ENCODE measurements around the gene HTR7. TPM values are rescaled to one million over a fixed set of nuclear protein-coding genes. Genes with fewer than 3 reads are reported as not detected.

The HTR7 gene
- total RNA-seq, 1 experiment from 2014 or later = 0.33 TPM

DNA sequence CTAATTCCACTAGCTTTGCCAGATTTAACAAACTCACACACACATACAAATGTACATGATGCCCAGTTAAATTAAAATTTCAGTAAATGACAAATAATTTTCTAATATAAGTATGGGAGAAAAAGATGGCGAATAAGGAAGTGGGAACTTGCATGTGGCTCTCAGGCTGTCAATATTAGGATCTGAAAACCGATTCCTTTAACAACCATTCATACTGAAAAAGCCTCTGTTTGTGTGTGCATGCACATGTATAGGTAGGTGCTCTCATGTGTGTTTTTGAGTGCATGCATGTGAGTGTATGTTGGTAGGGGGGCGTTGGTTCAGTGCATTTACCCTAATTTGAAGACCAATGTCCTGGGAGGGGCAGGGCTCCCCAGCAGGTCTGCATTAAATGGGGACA is 125.3 kb downstream of the HTR7 start:
- Histone ChIP-seq H3K36me3 (ENCODE audit: control insufficient read depth, insufficient read depth, low read length) (no peaks in the 10 kb centered on the region), H3K4me1 (ENCODE audit: control insufficient read depth, insufficient read depth, low read length) (no peaks in the 10 kb centered on the region), H3K27ac (ENCODE audit: low read length) (no peak overlapping the region), H3K9me3 (ENCODE audit: control insufficient read depth, insufficient read depth, low read depth, low read length) (no peaks in the 10 kb centered on the region), H3K4me3 (ENCODE audit: low read depth in 2 of 2, low read length in 2 of 2) (no peak overlapping the region), H3K27me3 (ENCODE audit: control insufficient read depth, insufficient read depth, low read length) (no peaks in the 10 kb centered on the region)
- DNase-seq (ENCODE audit: low read depth, low spot score) (no peak), ATAC-seq (no peak)
- intact Hi-C loops (cut with micrococcal nuclease; ENCODE audit: unreplicated experiment) = no loop called here
- POLR2A ChIA-PET = no interaction called here
- CTCF ChIA-PET = no interaction called here
- in situ Hi-C loops (cut with HindIII; ENCODE audit: low pct_unique_long_range_greater_than_20kb, low sequenced_read_pairs) = no loop called here
- TF ChIP-seq, protein P1, sequence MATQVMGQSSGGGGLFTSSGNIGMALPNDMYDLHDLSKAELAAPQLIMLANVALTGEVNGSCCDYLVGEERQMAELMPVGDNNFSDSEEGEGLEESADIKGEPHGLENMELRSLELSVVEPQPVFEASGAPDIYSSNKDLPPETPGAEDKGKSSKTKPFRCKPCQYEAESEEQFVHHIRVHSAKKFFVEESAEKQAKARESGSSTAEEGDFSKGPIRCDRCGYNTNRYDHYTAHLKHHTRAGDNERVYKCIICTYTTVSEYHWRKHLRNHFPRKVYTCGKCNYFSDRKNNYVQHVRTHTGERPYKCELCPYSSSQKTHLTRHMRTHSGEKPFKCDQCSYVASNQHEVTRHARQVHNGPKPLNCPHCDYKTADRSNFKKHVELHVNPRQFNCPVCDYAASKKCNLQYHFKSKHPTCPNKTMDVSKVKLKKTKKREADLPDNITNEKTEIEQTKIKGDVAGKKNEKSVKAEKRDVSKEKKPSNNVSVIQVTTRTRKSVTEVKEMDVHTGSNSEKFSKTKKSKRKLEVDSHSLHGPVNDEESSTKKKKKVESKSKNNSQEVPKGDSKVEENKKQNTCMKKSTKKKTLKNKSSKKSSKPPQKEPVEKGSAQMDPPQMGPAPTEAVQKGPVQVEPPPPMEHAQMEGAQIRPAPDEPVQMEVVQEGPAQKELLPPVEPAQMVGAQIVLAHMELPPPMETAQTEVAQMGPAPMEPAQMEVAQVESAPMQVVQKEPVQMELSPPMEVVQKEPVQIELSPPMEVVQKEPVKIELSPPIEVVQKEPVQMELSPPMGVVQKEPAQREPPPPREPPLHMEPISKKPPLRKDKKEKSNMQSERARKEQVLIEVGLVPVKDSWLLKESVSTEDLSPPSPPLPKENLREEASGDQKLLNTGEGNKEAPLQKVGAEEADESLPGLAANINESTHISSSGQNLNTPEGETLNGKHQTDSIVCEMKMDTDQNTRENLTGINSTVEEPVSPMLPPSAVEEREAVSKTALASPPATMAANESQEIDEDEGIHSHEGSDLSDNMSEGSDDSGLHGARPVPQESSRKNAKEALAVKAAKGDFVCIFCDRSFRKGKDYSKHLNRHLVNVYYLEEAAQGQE (IDR thresholded peaks at IDR 0.05; ENCODE audit: insufficient read depth in 1 of 2, low read depth in 2 of 2, low read length in 1 of 2) = no peak
- no peak for TF ChIP-seq POLR2AphosphoS5 (IDR thresholded peaks at IDR 0.05; ENCODE audit: low read depth, low read length)
- TF ChIP-seq TCF7L2 (IDR thresholded peaks at IDR 0.05; ENCODE audit: low read depth, low read length) = no peak
- TF ChIP-seq SIN3A (IDR thresholded peaks at IDR 0.05; ENCODE audit: borderline replicate concordance, insufficient read depth, low read depth, low read length) = no peak
- no TSS peak for BruUV-seq (replicated peaks)

DNA sequence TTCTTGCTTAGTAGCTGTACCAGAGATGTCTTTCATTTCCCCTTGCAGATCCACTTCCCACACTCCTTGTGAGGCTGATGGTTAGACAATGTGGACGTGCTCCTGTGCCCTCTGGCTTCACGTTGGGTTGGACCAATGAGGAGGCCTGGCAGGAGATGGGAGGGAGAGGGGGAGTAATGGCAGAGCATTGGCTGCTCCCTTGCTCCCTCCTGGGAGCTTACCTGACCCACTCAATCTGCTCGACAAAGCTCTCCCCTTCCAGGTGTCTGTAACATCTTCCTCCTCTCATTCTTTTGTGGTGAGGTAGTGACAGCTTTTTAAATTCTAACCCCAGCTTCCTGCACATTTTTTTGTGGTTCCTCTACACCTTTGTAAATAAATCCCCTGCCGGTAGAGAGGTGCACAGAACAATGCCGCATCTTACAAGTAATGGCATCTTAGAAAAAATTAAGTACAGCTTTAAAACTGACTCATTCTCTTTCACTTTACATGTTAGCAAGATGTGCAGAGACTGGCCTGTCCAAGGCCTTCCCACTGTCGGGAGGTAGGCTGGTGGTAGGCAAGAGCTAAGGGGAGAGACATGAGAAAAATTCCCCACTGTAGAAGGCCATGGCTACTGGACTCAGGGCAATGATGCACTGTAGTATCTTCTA is 134.3 kb downstream of the HTR7 start:
- no TSS peak for BruUV-seq (replicated peaks)
- POLR2A ChIA-PET = no interaction called here
- DNase-seq (ENCODE audit: low read depth, low spot score) = no peak

More for the DNA sequence above, 134.3 kb downstream of the HTR7 start:
- in situ Hi-C loops (cut with HindIII; ENCODE audit: low pct_unique_long_range_greater_than_20kb, low sequenced_read_pairs) = no loop called here
- CTCF ChIA-PET = no interaction called here
- no peaks in the 10 kb centered on the region for H3K4me1 ChIP-seq (ENCODE audit: control insufficient read depth, insufficient read depth, low read length)
- intact Hi-C loops (cut with micrococcal nuclease; ENCODE audit: unreplicated experiment) = no loop called here
- no peak overlapping the region for H3K4me3 ChIP-seq (ENCODE audit: low read depth in 2 of 2, low read length in 2 of 2)
- no peak for ATAC-seq
- no peaks in the 10 kb centered on the region for H3K9me3 ChIP-seq (ENCODE audit: control insufficient read depth, insufficient read depth, low read depth, low read length)
- no peak overlapping the region for H3K27ac ChIP-seq (ENCODE audit: low read length)
- TF ChIP-seq, protein P2, sequence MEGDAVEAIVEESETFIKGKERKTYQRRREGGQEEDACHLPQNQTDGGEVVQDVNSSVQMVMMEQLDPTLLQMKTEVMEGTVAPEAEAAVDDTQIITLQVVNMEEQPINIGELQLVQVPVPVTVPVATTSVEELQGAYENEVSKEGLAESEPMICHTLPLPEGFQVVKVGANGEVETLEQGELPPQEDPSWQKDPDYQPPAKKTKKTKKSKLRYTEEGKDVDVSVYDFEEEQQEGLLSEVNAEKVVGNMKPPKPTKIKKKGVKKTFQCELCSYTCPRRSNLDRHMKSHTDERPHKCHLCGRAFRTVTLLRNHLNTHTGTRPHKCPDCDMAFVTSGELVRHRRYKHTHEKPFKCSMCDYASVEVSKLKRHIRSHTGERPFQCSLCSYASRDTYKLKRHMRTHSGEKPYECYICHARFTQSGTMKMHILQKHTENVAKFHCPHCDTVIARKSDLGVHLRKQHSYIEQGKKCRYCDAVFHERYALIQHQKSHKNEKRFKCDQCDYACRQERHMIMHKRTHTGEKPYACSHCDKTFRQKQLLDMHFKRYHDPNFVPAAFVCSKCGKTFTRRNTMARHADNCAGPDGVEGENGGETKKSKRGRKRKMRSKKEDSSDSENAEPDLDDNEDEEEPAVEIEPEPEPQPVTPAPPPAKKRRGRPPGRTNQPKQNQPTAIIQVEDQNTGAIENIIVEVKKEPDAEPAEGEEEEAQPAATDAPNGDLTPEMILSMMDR (IDR thresholded peaks at IDR 0.05) = no peak
- TF ChIP-seq, protein P1 (IDR thresholded peaks at IDR 0.05; ENCODE audit: insufficient read depth in 1 of 2, low read depth in 2 of 2, low read length in 1 of 2) = no peak
- TF ChIP-seq SIN3A (IDR thresholded peaks at IDR 0.05; ENCODE audit: borderline replicate concordance, insufficient read depth, low read depth, low read length) = no peak
- no peak for TF ChIP-seq POLR2AphosphoS5 (IDR thresholded peaks at IDR 0.05; ENCODE audit: low read depth, low read length)
- TF ChIP-seq TCF7L2 (IDR thresholded peaks at IDR 0.05; ENCODE audit: low read depth, low read length) = no peak
- H3K36me3 ChIP-seq (ENCODE audit: control insufficient read depth, insufficient read depth, low read length) = no peaks in the 10 kb centered on the region
- no peaks in the 10 kb centered on the region for H3K27me3 ChIP-seq (ENCODE audit: control insufficient read depth, insufficient read depth, low read length)
